HG03469 (cell line): Measurements from ENCODE around the gene AP3S2.
"Not testable (repeated sequence)": the region's sequence is repeated elsewhere in the genome, so short reads cannot be mapped to it uniquely, and the experiment has no call there.

ENCODE experiments used
- ATAC-seq: cut with Tn5 transposase; IDR thresholded peaks from one replicate; pipeline ENCODE4 v1.9.1; 2021; ENCODE audit warnings: mild to moderate bottlenecking, moderate library complexity, moderate number of reproducible peaks; ENCODE audit not compliant: unreplicated experiment

AP3S2 gene

DNA sequence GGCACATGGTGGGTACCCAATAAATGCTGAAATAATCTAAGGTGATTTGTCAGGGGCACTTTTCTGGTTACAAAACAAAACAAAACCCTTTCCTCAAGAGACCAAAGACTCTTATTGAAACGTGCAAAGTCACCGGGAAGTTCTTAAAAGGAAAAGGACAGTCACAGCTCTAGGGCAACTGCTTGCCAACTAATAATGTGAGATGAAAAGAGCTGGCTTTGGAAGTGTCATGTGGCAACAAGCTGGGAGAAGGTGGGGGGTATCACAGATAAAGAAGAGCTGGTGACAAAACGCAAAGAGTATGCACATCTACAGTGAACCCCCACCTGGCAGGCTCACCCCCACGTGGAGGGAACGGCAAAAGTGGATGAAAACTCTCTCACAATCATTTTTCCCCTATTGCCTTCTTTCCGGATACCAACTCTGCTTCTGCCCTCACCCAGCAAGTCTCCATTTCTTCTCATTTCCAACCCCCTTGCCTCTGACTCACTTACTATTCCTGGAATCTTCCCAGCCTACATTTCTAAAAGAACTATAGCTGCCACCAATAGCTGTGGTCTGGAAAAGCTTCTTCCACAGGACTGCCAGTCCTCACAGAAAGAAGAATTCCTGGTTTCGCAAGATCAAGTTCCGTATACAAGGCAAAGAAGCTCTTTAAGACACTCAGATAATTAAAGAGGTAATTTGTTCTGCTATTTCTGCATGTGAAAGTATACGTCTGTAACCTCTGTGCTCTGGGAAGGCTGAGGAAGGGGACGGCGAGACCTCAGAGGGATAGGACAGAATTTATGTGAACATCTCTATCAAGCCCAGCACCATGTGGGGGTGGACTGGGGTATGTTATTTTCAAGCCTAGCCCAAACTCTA is 57.3 kb downstream of the AP3S2 start:
- ATAC-seq = no peak

DNA sequence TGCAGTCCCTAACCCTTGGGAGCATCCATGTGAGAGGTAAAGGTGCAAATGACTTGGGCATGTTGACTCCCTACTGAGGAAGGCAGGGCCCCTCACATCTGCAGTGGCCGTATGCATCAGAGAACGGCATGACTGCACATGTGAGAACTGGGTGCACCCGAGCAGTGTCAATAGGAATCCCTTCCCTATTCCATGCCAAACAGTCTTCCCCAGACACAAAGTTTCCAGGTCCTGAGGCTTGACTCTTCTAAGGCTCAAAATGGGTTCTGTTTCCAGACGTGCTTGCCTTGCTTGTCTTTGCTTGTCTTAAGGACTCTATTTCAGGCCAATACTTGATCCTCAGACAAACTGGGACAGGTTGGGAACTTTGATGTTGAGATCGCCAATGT is 58.6 kb downstream of the AP3S2 start:
- ATAC-seq = no peak

DNA sequence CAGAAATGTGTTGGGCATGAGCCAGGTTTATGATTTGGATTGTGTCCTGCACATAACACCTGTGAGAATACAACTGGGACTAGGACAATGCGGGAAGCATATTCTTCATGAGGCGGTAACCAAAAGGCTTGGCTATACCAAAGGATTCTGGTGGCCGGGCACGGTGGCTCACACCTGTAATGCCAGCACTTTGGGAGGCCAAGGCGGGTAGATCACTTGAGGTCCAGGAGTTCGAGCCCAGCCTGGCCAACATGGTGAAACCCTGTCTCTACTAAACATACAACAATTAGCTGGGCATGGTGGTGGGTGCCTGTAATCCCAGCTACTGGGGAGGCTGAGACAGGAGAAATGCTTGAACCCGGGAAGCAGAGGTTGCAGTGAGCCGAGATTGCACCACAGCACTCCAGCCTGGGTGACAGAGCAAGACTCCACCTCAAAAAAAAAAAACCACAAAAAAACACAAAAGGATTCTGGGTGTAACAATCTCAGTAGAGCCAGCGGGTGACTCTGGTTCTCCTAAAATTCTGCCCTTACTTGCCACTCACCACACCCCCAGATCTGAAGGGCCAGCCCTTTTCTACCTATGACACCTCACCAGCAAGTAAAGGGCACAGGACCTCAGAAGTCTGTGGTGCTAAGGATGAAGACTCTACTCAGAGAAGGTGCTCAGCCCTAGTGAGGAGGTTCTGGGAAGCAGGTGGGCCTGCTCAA is 59.2 kb downstream of the AP3S2 start:
- ATAC-seq = not testable (repeated sequence)

DNA sequence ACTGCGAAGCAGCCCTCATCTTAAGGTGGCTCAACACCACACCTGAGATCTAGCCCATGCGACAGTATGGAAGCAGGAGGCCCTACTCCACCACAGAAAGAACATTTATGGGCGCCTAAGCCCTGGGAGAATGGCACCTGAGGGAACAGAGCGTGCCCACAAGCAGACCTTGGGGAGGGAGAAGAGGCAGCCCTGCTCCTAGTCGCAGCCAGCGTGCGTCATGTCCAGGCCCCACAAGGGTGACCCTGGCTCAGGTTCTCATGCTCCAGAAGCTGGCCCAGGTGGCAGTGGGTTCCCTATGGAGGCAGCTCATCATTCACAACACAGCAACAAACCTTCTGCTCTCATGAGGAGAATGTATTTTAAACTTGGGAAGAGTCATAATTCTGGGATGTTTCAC is 59.8 kb downstream of the AP3S2 start:
- no peak for ATAC-seq

DNA sequence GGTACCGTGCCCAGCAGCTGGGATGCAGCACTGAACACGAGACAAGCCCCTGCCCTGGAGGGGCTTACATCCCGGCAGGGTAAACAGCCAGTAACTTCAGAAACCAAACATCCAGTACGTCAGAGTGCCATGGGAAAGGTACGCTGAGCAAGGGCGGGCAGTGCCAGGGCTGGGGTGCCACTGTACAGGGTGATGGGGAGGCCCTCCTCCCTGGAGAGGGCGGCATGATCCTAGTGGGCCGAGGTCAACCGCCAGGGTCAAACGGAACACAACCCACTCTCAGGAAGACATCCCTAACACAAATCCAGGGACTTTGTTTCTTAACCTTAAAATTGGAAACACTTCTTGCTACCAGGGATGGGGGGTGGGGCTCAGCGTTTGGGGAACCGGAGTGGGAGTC is 63.2 kb downstream of the AP3S2 start:
- ATAC-seq = no peak

DNA sequence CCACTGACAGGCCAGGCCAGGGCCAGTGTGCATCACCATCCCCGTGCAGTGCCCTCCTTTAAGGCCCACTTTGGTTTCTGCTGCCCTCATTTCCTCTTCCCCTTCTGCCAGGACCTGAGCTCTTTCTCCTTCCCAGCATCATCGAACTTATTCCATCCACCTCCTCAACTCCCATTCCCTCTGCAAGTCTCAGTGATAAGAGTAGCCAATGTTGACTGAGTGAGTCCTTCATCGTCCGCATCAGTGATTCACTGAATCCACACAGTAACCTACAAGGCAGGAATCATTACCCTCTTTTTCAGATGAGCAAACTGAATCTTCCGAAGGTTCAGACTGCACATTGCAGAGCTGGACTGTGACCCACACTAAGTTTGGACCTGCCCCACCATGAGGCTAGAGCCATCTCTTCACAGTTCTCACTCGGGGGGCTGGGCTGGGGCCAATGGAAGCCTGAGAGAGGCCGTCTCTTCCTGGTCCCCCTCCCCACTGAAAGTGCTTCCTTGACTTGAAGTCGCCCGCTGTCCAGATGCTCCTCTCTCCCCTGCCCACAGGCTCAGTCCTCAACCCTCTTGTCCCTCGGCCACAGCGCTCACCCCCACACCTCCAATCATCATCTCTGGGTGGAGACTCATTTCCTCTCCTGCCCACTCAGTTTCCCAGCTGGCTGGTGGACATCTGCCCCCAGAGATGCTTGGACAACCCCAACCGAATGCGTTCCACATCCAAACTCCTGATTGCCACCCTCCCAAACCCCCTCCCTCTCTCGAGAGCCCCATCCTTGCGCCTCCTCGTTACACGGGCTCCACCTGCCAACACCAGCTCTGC is 64.0 kb downstream of the AP3S2 start:
- ATAC-seq = no peak

DNA sequence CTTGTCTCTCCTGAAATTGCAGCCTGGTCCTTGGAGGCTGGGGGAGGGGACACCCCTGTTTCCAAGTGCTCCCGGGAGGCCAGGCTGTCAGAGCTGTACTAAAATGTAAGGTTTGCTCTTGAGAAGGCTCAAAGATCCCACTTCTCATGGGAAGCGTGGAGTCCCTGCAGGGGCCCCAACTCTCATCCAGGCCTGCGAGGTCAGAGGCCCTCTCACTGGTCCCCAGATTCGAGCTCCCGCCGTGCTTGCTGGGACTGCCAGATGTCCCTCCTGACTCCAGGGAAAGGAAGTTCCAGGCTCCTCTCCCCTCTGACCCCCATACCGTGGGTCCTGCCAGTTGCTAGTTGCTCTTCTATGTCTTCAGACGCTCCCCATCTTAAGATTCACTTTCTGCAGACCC is 64.6 kb downstream of the AP3S2 start:
- no peak for ATAC-seq

DNA sequence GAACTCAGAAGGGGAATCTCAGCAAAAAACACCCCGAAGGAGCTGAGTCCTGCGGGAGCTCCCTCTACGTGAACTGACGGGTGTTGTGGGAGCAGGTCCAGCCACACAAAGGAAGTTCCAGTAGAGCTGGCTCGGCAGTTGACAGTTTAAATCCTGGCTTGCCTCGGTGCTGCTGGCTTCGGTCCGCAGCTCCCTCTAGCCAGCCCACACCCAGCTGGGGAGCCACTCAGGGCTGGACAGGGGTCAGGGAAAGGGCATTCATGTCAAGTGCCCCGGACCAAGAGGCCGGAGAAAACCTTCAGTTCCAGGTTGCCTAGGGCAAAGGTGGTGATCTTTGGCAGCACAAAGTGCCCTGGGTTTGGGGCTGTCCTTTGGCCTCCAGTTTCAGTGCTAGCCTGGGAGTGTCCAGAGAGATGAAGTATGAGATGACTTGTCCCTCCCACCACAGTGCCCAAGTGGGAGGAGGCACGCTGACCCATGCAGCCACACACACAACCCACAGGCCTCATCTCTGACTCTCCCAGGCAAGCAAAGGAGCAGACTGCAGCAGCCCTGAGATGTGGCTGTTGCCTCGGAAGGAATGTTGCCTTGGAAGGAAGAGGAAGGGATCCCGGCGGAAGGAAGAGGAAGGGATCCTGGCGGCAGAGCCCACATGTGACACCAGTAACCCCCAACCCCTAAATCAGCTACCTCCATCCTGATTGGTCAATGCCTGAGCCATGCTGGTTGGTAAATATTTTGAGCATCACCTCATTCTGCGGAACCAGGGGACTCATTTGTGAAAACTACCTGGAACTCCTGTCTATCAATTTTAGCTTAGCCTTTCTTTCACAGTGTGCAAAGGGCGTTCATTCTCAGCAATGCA is 65.3 kb downstream of the AP3S2 start:
- ATAC-seq = no peak

DNA sequence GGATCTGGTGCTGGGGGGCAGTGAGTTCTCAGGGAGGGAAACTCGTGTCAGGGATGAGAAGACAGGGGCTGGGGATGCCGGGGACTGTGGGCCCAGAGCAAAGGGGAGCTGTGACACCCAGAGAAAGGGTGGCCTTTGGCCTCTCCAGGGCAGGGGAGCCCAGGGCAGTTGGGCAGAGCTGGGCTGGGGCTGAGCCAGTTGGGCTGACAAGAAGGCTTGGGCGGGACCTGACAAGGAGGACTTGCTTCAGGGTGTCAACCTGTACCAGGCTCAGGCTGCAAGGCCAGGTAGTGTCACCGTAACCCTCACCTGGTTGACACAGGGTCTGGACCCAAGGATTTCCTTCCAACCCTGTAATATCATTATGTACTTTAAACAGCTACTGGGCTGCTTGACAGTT is 66.0 kb downstream of the AP3S2 start:
- no peak for ATAC-seq

DNA sequence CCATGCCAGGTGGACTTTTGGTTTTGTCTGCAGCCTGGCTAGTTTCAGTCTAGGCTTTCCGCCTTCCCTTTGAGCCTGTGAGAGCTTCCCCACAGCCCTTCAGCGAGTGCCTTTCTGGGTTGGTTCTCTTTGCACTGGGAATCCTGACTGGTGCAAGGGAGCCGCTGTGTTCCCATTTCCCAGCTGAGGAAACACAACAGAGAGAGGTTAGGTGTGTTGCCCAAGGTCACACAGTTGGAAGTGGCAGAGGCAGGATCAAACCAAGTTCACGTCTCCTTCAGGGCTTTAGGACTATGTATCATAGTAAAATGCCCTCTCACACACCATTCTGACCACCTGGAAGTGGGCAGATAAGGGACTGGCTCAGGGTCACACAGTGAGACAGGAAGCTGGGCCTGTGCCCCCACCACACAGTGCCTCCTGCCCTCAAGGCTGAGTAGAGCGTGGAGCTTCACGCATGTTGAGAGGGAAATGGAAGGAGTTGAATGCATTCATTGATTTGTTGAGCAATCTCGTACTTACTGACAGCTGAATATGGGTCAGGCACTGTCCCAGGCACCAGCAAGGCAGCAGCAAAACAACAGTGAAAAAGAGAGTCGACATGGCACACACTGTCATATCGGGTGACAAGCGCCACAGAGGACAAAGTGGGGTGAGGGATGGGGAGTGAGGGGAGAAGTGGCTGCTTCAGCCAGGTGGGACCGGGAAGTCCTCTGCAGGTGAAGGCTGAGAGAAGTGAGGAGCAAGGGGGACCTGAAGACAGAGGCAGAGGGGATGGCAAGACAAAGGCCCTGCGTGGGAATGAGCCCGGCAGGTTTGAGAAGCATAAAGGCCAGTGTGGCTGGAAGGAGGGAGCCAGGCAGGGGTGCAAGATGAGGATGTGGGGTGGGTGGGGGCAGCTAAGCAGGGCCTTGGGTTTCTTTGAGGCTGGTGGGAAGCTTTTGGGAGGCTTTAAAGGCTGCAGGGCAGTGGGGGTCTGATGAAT is 66.8 kb downstream of the AP3S2 start:
- no peak for ATAC-seq

DNA sequence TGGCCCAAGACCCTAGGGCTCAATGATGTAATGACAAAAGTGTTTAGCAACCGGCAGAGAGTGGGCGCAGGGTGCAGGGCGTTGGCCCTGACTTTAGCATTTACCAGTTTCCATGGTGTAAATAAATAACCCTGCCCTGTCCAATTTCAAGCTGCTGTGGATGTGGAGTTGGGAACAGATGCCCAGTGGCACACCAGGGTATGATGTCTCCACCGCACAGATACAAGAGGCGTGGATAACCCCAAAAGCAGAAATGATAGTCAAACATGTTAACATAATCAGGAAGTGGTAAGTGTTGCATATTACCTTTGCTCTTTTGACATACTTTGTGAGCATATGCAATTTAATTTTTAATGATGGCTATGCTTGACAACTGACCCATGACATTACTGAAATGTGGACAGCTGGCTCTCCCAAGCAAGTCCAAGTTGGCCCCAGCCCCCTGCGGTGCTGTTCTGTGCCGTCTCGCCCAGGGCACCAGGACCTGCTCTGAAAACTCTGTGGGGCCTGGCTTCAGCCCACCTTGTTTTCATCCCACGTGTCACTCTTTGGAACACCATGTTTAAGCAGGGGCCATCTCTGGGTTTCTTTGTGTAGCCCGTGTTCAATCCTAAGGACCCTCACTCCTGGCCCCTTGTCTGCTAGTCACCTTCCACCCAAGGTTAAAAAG is 68.4 kb downstream of the AP3S2 start:
- ATAC-seq = no peak

DNA sequence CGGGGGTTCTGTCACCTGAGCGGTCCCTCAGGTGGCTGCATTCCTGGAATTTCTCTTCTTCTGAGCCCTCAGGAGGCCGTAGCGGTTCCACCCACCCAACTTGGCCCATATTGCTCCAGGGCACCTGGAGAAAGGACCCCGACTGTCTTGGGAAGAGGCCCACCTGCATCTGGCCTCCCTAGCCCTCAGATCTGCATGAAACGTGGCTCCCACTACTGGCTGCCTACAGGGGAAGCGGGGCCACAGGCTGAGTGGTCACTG is 69.3 kb downstream of the AP3S2 start:
- ATAC-seq = no peak

DNA sequence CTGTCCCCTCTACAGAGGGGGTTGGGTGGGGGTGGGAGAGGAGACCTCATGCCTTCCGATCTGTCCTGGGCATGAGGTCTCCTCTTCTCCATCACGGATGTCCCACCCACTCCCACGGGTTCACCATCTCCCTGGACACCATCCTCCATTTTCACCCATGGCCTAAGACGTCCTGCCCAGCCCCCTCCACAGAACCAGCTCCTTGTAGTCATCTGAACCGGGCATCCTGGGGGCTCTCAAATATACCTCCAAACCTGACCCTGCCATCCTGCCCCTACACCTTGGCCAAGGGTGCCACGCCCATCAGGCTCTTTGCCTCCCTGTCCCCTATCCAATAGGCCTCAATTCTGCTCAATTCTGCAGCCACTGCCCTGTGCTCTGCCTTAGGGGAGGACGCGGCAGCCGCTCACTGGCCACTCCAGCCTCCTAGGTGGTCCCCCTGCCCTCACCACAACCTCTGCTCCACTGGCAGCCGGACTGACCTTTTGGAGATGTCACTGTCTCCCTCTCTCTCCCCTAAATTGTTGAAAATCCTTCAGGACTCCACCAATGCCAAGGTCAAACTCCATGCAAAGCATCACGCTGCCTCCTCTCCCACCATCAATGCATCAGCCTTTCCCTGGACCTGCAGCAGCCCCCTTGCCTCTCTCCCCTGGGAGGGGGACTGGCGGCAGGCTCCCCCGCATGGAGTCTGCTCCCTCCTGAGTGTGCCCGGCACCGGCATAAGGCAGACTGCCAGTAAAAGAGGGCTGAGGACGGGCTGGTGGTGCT is 69.8 kb downstream of the AP3S2 start:
- ATAC-seq = no peak

DNA sequence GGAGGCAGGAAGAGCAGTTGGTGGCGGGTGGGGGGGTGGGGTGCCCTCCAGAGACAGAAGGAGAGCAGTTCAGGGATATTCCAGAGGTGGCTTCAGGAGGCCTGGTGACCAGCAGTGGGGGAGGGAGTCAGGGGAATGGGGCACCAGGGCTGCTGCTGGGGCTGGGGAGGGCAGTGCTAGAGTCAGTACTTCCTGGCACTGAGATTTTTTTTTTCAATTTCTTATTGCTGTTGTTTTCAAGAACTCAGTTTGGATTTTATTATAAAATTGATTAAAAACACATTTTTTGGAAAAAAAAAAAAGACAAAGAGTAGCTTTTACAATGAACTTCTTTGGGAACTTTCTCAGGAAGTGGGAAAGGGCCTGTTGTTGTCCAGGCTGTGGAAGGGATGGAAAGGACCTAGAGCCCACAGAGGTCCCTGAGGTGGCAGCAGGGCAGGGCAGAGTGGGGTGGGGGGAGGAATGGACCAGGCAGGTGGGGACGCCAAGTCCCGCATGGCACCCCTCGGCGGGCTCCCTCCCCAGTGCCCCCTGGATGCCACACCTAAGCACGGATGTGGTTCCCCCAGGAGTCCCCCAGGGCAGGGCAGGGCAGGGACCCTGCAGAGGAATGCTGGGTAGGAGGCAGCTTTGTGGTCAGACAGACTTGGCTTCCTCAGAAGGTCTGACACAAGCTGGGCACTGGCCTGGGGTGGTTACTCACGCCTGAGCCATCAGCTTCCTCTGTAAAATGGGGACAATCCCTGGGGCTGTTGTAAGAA is 70.7 kb downstream of the AP3S2 start:
- ATAC-seq = no peak

DNA sequence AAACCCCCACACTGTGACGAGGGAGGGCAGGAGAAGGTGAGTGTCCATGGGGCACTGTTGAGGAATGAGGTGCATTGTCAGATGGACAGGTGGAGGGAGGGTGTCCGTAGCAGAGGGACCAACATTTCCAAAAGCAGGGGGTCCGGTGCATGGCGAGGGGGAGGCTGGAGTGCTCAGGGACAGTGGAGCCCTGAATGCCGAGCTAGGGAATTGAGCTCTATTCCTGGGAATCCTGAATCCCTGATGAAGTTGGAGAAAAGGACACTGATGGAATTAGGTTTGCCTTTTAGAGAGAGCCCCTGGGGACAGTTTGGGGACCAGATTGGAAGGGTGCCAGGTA is 71.2 kb downstream of the AP3S2 start:
- ATAC-seq = no peak

DNA sequence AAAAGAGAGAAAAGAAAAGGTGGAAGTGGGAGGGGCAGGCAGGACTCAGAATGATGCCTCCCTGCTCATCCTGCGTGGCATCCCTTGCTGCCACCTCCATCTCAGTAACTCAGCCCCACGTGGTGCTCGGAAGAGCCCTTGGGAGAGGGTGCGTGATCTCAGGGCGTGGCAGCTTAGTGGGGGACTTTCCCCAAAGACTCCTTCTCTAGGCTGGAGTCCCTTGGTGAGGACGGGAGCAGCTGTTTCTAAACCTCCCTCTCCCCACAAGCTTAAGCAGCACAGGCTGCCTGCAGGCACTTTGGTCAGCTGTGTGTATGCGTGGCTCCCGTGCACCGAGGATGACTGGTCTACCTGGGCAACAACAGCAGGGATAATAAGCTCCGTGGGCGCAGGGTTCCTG is 71.8 kb downstream of the AP3S2 start:
- ATAC-seq = no peak

DNA sequence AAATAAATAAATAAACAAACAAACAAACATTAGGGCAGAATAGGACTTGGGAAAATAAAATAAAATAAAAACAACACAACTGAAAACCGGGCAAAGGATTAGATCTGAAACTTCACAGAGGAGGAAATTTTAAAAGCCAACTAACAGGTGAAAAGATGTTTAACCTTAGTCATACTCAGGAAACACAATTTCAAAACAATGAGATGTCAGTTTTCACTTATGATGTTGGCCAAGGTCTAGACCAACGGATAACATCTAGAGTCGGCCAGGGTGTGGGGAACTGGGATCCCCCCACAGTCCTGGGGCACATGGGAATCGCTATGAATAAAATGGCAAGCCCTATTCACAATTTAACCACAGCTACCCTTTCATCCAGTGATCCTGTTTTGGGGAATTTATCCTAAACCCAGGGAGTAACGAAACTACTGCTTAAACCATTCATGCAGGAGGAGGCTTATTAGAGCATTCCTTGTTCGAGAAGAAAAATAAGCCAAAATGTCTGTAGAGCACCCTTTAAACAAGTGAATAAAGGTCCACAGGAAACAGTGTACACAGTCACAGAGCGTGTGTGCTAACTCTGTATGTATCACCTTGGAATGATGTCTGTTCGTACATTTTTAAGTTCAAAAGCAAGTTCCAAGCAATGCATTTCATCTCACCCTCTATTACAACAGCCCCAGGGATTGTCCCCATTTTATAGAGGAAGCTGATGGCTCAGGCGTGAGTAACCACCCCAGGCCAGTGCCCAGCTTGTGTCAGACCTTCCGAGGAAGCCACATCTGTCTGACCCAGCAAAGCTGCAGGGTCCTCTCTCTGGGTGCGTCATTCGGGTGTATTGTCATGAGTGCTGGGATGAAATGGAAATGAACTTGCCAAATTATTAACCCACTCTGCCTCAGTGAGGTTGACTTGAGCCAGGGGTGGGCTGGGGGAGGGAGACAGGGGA is 72.9 kb downstream of the AP3S2 start:
- no peak for ATAC-seq
